Measurements from ENCODE around the gene MUC7.

DNA sequence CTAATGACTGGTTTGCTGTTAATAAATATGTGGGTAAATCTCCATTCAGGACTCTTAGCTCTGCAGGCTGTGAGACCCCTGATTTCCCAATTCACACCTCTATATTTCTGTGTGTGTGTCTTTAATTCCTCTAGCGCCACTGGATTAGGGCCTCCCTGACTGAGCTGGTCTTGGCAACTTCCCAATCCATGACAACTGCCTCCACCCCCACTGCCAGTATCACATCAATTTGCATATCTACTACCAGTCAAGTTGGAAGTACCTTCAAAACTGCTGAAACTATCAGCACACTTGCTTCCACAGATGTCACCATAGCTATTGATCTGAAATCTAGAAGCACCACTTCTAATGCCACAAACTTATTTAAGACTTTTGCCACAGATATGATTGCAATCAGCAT, 46.7 kb upstream of the MUC7 start:
- no peak for TF ChIP-seq POLR2A (IDR thresholded peaks at IDR 0.05)
- TF ChIP-seq, protein P1, sequence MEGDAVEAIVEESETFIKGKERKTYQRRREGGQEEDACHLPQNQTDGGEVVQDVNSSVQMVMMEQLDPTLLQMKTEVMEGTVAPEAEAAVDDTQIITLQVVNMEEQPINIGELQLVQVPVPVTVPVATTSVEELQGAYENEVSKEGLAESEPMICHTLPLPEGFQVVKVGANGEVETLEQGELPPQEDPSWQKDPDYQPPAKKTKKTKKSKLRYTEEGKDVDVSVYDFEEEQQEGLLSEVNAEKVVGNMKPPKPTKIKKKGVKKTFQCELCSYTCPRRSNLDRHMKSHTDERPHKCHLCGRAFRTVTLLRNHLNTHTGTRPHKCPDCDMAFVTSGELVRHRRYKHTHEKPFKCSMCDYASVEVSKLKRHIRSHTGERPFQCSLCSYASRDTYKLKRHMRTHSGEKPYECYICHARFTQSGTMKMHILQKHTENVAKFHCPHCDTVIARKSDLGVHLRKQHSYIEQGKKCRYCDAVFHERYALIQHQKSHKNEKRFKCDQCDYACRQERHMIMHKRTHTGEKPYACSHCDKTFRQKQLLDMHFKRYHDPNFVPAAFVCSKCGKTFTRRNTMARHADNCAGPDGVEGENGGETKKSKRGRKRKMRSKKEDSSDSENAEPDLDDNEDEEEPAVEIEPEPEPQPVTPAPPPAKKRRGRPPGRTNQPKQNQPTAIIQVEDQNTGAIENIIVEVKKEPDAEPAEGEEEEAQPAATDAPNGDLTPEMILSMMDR (IDR thresholded peaks at IDR 0.05) = no peak

Data from esophagus squamous epithelium (tissue), 4 donors.